HG03457 (cell line): ENCODE data around the gene NPRL2.

Experiments used
- ATAC-seq: cut with Tn5 transposase; IDR thresholded peaks from one replicate; pipeline ENCODE4 v1.9.1; 2021; ENCODE audit warnings: moderate number of reproducible peaks; ENCODE audit not compliant: unreplicated experiment

The NPRL2 gene

DNA sequence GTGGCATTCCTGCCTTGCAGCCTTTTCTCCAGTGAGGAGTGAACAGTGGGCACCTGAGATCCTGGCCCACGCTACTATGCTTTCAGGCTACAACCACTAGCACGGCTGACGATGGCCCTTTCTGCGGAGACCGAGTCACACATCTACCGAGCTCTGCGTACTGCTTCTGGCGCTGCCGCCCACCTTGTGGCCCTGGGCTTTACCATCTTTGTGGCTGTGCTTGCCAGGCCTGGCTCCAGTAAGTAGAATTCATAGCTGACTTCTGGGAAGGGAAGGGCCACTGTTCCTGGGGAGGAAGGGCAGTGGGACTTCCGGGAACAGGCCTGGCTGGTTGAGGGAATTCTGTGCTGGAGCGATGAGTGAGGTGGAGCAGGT, 735 bp upstream of the NPRL2 start:
- no peak for ATAC-seq

DNA sequence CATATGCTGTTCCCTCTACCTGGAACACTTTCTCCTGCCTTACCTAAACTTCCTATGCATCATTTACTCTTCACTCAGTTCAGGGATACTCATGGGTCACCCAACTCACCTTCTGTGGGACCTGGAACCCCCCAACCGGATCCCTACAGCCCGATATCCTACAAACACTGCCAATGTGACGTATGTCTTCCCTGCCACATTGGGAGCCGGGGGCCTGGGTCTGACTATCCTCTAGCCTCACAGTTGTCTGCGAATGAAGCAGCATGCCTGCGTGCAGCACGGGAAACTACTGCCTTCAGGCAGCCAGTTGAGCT, 405 bp downstream of the NPRL2 start:
- no peak for ATAC-seq

DNA sequence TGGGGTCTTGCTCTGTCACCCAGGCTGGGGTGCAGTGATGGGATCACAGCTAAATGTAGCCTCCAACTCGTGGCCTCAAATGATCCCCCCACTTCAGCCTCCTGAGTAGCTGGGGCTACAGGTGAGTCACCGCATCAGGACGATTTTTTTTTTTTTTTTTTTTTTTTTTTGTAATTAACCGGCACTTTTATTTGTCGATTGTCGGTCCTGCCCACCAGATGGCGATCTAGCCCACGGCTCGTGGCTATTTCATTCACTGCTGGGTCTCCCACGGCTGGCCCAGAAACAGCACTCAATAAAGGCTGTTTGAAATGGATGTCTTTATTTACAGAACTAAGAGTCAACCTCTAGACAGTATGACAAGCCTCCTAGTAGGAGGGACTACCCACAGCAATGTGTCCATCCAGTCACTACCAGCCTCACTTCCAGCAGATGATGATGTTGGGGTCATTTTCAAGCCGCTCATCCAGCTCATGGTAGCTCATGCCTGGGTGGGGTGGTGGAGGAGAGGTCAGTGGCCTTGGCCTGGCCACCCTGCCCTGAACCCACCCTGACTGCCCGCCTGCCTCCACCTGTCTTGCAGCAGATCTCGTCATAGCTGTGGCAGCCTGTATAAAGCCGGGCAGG, 3.3 kb downstream of the NPRL2 start:
- no peak for ATAC-seq

DNA sequence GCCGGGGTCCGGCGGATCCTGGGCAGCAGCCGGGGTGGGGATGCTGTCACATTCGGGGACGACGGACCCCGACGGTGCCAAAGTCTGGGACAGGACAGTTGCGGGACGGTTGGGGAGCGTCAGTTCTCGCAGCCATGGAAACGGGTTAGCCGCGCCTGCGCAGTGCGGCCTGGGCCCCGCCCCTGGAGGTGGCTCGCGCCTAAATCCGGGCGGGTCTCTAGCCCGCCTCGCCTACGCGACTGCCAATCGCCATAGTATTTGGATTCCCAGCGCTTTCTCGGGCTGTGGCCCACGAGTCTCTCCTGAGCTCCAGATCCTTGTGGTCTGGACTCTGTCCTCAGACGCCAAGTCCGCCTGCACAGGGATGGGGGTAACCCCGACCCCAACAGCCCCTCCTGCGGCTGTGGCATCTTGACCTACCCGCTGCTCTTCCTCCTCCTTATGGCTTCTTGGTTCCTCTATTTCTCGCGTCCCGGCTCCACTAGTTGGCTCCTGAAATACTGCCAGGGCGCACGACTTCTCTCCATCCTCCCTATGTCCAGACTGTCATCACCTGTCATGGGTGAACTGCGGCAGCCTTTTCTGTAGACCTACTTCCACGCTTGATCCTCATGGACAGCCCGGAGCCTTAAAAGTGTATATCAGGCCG, 4.9 kb downstream of the NPRL2 start, which contains the start of gene ZMYND10:
Gene ZMYND10 (minus strand): TSS at position 147 of the 649 bp plus-strand sequence. CDS start 153 bp downstream, outside the sequence.
- ATAC-seq = no peak

DNA sequence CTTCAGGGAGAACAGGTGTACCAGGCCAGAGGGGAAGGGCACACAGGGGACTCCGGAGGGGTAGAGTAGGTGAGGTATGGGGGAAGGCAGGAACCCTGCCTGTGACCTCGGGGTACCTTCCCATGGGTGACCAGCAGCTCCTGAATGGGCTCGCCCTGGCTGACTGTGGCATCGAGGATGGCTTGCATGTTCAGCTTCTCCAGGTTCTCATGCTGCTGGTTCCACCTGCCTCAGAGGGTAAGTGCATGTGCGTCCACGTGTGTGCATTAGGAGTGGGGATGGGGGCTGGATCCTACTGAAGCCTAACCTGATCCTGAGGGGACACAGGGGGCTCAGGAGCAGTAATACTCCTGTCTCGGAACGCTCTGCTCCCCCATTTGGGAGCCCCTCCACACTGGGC, 5.6 kb downstream of the NPRL2 start:
- ATAC-seq = no peak

DNA sequence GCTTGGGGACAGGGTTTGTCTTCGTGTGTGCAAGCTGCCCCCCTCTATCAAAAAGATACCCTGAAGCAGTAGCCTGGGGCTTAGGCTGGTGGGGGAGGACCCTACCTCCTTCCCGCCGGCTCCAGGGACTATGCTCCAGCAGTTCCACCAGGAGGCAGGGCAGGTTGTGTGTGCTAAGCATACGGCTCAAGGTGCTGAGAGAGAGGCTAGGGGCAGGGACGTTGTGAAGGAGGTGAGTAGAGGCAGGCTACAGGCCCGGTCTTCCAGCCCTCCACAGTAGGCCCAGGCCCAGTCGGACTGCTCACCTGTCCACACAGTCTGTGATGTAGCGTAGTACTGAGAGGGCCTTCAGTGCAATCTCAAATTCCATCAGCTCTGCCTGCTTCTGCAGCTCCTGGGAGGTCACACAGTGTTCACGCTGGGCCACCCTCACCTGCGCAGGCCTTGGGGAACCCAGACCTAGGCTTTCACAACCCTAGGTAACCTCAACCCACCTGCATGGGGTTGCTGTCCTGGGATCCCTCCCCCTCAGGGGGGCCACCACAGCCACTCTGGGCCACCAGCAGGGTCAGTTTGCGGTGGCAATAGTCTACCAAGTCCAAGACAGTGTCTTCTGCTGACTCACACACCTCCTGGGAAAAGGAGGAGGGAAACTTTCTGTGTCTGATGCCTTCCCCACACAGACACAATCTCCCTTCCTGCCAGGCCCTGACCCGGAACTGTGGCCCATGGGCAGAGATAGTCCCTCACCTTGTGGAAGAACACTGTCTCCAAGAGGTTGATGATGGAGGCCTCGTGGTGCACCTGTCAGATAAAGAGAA, 7.6 kb downstream of the NPRL2 start:
- ATAC-seq = no peak

DNA sequence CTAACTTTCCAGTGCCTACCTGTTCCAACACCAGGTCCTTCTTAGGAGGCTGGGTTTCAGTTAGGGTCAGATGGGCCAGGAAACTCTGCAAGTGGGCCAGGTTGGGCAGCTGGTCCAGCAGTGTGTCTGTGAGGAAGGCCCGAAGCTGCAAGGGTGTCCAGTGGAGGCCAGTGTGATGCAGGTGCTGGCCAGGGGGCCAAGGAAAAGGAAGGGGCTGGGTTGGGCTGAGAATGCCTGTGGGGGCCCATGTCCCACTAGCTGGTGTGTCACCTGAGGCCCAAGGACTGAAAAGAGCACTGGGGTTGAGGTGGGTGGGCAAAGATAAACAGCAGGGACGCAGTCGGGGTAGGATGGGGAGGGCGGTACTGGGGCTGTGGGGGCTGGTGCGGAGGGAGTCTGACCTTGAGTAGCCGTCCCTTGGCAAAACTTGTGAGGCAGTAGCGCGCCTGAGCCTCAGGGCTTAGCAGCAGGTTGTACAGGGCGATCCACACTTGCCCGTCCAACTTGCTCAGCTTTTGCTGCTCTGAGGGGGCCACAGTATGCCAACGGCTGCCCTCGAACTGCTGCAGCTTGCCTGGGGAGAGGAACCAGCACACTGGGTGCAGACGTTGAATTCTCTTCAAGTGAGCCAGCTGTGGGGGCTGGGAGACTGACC, 8.5 kb downstream of the NPRL2 start:
- ATAC-seq = no peak

DNA sequence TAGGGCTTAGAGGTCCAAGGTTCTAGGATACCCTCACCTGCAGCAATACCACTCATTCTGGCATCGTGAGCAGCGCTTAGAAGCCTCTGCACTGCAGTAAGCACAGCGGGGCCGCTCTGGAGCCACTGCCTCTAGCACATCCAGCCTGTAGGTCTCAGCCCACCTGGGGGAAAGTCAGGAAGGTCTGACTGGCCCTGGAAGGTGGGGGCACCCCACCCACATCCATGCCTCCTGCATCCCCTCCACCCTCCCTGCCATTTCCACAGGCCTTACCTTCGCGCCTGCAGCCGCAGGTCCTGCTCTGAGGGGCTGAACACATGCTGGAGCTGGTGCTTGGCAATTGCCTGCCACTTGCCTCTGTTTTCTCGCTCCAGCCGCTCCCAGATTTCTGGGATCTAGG, 9.0 kb downstream of the NPRL2 start:
- ATAC-seq = no peak

DNA sequence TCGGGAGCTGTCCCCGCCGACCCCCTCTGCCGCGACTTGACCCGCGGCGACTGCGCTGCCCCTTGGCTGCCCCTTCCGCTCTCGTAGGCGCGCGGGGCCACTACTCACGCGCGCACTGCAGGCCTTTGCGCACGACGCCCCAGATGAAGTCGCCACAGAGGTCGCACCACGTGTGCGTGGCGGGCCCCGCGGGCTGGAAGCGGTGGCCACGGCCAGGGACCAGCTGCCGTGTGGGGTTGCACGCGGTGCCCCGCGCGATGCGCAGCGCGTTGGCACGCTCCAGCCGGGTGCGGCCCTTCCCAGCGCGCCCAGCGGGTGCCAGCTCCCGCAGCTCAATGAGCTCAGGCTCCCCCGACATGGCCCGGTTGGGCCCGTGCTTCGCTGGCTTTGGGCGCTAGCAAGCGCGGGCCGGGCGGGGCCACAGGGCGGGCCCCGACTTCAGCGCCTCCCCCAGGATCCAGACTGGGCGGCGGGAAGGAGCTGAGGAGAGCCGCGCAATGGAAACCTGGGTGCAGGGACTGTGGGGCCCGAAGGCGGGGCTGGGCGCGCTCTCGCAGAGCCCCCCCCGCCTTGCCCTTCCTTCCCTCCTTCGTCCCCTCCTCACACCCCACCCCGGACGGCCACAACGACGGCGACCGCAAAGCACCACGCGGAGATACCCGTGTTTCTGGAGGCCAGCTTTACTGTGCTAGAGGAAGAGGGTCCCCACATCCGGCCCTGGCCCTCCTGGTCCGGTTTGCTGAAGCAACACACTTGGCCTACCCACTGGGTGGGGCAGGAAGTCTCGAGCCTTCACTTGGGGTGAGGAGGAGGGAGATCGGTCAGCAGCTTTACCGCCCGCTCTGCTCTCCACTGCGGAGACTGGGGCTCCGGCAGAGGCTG, 9.9 kb downstream of the NPRL2 start, which contains the start of gene RASSF1:
Gene RASSF1 (minus strand): TSS at position 389 of the 882 bp plus-strand sequence. CDS start 31 bp downstream, at position 358.
- ATAC-seq = no peak

DNA sequence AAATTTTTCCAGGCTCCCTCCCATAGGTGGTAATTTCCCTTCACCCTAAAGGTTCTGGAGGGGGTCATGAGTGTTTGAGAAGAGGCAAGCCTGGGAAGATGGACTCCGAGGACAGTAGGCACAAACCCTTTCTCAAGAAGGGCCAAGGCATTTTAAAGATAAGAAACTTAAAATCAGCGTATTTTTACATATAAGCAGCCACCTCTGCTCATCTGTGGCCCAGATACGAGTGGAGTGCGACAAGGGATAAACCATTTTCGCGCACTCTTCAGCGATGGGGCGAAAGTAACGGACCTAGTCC, 10.5 kb downstream of the NPRL2 start:
- ATAC-seq = no peak

DNA sequence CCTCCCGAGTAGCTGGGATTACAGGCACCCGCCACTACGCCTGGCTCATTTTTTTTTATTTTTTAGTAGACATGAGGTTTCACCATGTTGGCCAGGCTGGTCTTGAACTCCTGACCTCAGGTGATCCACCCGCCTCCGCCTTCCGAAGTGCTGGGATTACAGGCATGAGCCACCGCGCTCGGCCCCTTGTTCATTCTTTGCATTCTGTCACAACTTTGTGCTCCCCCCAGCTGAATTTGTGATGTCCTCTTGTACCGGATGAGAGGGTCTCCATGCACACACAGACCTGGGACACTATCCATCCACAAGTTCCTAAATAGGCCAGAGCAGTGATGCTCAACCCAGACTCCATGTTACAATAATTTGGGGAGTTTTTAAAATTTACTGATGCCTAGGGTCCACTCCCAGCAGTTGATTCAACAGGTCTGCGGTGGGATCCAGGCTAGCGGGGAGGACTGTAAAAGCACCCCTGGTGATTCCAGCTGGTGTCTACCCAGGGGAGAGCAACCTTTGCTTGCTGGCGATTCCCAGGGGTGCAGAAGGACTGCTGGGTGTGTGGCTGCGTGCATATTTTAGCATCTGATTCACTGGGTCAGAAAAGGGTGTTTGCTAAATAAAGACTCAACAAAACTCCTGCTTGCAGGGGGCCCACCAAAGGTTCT, 11.0 kb downstream of the NPRL2 start:
- ATAC-seq = no peak

DNA sequence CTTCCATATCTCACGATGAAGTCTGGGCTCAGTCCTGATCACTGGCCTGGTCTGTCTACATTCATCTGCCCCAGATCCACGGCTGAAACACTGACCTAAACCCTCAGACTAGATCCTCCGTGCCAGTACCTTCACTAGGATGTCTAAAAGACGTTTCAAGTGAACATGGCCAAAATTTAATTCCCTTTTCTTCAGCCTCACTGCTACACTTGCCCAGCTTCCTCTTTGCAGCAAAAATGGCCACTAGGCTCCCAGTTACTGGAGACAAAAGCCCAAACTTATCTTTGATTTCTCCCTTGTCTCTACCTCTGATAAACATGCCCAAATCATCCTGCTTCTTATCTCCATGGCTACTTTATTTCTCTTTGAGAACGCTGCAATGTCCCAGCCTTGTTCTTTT, 11.6 kb downstream of the NPRL2 start:
- ATAC-seq = no peak

DNA sequence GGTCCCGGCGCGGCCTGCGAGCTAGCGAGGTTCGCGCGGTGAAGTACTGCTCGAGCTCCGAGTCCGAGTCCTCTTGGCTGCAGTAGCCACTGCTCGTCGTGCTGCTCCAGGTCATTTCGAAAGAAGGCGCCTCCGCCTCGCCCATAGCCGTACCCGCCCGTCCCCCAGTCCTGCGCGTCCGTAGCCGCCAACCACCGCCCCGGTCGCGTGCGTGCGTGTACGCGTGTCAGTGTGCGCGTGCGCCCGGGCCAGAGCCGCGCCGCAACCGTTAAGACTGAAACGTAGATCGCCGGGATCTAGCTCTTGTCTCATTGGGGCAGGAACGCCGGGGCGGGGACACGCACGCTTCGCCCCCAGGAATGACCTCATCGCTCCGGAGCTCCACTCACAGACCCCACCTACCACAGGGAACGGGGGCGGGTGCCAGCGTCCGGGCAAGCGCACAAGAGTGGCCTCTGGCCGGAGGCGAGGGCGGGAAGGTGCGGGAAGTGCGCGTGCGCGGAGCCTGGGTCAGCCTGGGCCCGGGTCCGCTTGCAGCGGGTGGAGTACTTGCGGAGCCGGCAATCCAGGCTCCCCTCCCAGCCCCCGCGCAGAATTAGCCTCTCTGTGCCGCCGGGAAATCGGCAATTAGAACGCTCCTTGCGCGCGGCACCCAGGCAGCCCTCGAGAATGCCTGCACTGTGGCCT, 13.3 kb downstream of the NPRL2 start:
- peak; percentile 48 for ATAC-seq

DNA sequence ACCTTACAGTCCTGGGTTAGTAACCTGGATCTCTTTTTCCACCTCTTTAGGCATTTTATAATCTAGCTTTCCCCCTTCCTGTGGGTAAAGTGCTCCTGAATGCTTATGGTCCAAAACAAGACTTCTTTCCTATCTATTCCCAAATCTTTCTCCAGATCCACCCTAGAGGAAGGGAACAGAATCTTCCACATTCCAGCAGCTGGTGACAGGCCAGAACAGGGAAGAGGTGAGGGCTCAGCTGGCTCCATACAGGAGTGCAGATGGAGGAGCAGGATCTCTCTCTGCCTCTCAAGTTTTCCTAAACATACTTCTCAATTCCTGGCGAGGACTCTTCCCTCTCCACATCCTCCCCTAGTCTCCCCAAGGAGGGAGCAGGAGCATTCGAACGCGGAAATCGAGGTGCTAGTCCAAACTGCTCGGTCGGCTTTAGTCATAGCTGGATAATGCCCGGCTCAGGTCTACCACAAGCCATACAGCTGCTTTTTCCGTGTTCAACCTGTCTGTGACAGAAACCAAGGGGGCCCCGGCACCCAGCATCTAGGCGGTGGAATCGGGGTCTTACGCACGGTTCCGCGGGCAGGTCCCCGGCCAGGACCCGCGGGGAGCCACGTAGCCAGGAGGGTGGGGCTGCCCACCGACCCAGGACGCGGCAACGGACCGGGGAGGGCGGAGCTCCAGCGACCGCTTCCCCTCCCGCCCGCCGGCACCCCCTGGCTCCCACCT, 14.0 kb downstream of the NPRL2 start:
- ATAC-seq = peak; percentile 12

DNA sequence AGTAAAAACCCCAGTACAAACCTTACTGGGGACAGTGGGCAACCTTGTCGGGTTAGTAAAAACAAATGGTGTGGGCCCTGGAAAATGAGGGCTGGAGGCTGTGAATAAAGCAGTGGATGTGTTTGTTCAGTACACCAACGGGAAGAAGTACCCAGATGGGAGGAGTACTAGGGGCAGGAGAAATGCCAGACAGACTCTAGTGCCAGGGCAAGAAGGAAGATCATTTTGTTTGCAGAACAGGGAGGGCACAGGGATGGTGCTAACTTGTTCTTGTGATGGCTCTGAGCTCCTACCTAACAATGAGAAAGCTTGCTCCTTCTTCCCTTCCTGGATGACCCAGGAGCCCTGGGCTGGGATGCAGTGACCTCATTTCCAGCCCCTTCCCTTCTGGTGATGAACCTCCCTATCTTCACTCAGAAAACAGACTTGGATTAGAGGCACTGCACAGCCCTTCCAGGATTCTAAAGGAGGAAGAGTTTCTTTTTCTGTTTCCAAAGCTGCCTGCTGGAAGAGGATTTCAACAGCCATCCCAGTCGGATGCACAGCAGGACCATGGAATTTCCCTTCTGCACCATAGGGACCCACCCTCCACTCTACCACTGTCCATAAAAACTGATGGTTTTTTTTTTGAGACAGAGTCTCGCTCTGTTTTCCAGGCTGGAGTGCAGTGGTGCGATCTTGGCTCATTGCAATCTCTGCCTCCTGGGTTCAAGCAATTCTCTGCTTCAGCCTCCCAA, 16.1 kb downstream of the NPRL2 start:
- ATAC-seq = no peak

DNA sequence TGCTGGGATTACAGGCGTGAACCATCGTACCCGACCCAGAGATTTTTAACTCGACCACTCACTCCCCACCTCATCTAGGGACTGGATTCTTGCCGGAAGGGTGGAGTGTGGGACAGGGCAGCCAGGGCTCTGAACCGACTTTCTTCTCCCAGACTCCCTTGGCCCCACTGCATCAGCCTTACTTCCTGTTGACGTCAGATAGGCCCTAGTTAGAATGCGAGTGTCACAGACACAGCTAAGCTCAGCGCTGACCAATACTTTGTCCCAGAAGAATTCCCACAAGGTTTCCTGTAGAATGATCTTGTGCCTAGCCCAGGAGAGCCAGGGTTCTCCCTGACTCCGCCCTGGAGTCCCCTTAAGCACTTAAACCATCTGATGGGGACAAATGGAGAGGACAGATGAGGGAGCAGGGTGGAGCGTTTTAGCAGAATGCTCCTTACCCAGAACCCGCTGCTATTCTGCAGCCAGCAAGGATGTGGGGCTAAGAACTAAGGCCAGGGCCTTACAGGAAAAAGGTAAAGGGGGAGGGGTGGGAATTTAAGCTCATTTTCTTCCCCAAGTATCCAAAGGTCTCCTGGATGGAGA, 16.7 kb downstream of the NPRL2 start:
- no peak for ATAC-seq

DNA sequence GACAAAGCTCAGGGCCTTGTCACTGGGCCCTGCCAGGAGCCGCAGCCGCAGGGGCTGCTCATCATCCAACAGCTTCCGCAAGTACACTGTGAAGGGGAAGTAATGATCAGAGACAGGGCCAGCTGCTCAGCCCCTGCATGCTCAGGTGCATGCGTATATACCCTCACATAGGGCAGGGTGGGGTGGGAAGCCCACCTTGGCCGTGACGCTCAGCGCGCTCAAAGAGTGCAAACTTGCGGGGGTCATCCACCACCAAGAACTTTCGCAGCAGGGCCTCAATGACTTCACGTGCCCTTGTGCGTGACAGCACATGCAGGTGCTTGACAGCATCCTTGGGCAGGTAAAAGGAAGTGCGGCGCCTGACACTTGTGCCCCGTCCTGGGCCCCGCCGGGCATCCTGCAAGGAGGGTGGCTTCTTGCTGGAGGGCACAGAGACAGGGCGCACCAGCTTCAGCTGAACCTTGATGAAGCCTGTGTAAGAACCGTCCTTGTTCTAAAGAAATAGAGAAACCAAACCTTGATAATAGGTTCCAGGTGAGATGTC, 19.1 kb downstream of the NPRL2 start:
- ATAC-seq = no peak

DNA sequence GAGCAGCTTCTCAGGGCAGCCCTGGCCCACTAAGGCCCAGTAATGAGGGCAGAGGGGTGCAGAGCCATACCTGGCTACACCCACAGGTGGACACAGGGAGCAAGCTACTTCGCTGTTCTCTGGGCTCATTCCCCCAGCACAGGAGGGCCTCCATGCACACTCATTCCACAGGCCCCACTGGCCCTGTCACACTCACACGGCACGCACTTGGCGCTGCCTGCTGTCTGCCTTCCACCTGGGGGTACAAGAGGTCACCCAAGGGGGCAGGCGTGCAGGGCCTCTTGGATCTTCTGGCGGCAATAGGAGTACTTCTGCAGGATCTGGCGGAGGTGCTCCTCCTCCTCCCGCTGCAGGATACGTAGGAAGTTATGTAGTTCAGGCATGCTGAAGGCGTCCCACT, 20.2 kb downstream of the NPRL2 start:
- no peak for ATAC-seq
